OCI-LY7 (cell line): Measurements from ENCODE around the gene ZNF135.

Experiments used
- CTCF ChIP-seq: fragments of 200-600 bp; sonication (generic); conservative IDR thresholded peaks from 2 replicates; pipeline ENCODE4 v1.5.1; 2014; ENCODE audit warnings: mild to moderate bottlenecking, antibody characterized with exemption, low read length, moderate library complexity, mixed read lengths
- EZH2phosphoT487 ChIP-seq: fragments of 200-600 bp; sonication (generic); IDR thresholded peaks from 2 replicates; pipeline ENCODE4 v1.6.1; 2018; ENCODE audit warnings: low read depth, borderline replicate concordance, mild to moderate bottlenecking, mixed run types, antibody characterized with exemption, low read length, moderate library complexity, mixed read lengths

- no peak for TF ChIP-seq CTCF
- no peak for TF ChIP-seq EZH2phosphoT487
These were observed 28.0 kb downstream of the ZNF135 start for GRCh38 chr19:58086825-58087710.
